Adrenal gland (tissue), 12 donors: ENCODE results near the gene CRELD1. TPM values are rescaled to one million over a fixed set of nuclear protein-coding genes. Genes with fewer than 3 reads are reported as not detected.
A peak's percentile ranks its signal among the peaks of the same experiment; 100 is the strongest.

ENCODE experiments used
- DNase-seq, 7 donors: peaks; one replicate each; pipeline ENCODE4 v3.0.0-alpha.2; 2019 to 2020
- H3K27ac ChIP-seq, 5 donors: fragments of 200-600 bp; sonication (generic) in 4 of 5; 1 replicate in 3 of 5; 2 replicates in 2 of 5; pipeline versions ENCODE4 v1.5.1 to v1.8.0; 2016 to 2020; ENCODE audit warnings: mild to moderate bottlenecking in 1 of 5
- H3K27me3 ChIP-seq: fragments of 200-600 bp; 2 replicates; pipeline ENCODE4 v1.8.0; 2021
- H3K36me3 ChIP-seq, 2 donors: fragments of 200-600 bp; replicated peaks in 1 of 2; 1 replicate in 1 of 2; 2 replicates in 1 of 2; pipeline versions ENCODE4 v1.5.1 to v1.8.0; 2018 to 2022
- H3K4me1 ChIP-seq, 2 donors: fragments of 200-600 bp; replicated peaks in 1 of 2; 1 replicate in 1 of 2; 2 replicates in 1 of 2; pipeline versions ENCODE4 v1.5.1 to v1.8.0; 2018 to 2021
- H3K4me3 ChIP-seq, 4 donors: fragments of 200-600 bp; sonication (generic) in 3 of 4; one replicate each; pipeline ENCODE4 v1.5.1; 2016 to 2018
- H3K9me3 ChIP-seq, 3 donors: fragments of 200-600 bp; sonication (generic) in 1 of 3; replicated peaks in 1 of 3; 1 replicate in 2 of 3; 2 replicates in 1 of 3; pipeline versions ENCODE4 v1.5.1 to v1.8.0; 2016 to 2021
- CTCF ChIP-seq, 6 experiments: fragments of 450-650 bp in 4 of 6; fragments of 200-600 bp in 2 of 6; sonication (generic) in 1 of 6; IDR thresholded peaks; 1 replicate in 5 of 6; 2 replicates in 1 of 6; pipeline versions ENCODE4 v1.5.1 to v1.8.0; 2016 to 2021; ENCODE audit warnings: antibody characterized with exemption in 6 of 6, mild to moderate bottlenecking in 2 of 6, moderate library complexity in 1 of 6
- POLR2A ChIP-seq, 2 donors: fragments of 450-650 bp; IDR thresholded peaks; one replicate each; pipeline ENCODE4 v1.6.1; 2017; ENCODE audit warnings: antibody characterized with exemption in 2 of 2, mild to moderate bottlenecking in 2 of 2, moderate library complexity in 1 of 2
- WGBS, 4 donors: extraction: QIAGEN DNeasy Blood & Tissue Kit in 2 of 4; methylation state at CpG; one replicate each; pipeline versions ENCODE4 v1.1.5 to v1.1.7; 2013 to 2017; 5-methylcytosine and 5-hydroxymethylcytosine counted together
- intact Hi-C, 2 donors: fragments of 100-400 bp; cut with DNase I; formaldehyde crosslinking; loops; one replicate each; pipeline versions ENCODE4 v1.14.1 to v1.15.0; 2022 to 2023
- polyA plus RNA-seq, 3 donors: library from polyadenylated mRNA; stranded (reverse); fragments of 200-250 nt in 2 of 3; fragments of 350-450 nt in 1 of 3; fragmentation: Illumina TruSeq in 1 of 3; extraction: RNeasy Lipid Tissue Mini Kit (QIAGEN cat#74804) in 1 of 3; gene quantifications; one replicate each; pipeline ENCODE4 v1.2.3, GENCODE V29; 2013 to 2014
- total RNA-seq, 9 donors: library from RNA; depleted of rRNA in 4 of 9; stranded (reverse); fragments of >200 nt in 4 of 9; fragments of 120-200 nt in 1 of 9; fragmentation: NEBNext Ultra II Directional in 1 of 9; extraction: Animal tissue kit (Norgen Biotek cat#: 25700) in 1 of 9; gene quantifications; one replicate each; pipeline versions ENCODE4 v1.1.0 to v1.2.4, GENCODE V29; 2013 to 2023
- donor health status: healthy with polysubstance abuse.
- donor health status: Bipolar disorder and iron deficiency.
- donor health status: DM: yes; HTN: yes; CAD: no.
- donor health status: DM: no; HTN: no; CAD: no.
- donor health status: DM: no; HTN: no; CAD: no.
- donor health status: DM: yes; HTN: yes; CAD: no.

Gene CRELD1
- total and polyA plus RNA-seq, 12 donors = 28.8 to 137 (median 47.8) TPM

GRCh38 chr3:9908286-9908685 lies 25.3 kb upstream of the CRELD1 start:
- H3K4me3 ChIP-seq = no peak overlapping the region
- intact Hi-C loops = no loop called here
- H3K27me3 ChIP-seq = no peaks in the 10 kb centered on the region
- no peak for DNase-seq
- no peaks in the 10 kb centered on the region for H3K9me3 ChIP-seq
- peaks cover 0 to 12% of the 10 kb centered on the region in 2 donors for H3K4me1 ChIP-seq
- TF ChIP-seq CTCF (IDR thresholded peaks at IDR 0.05) (no peak), POLR2A (IDR thresholded peaks at IDR 0.05) (no peak)
- no peak overlapping the region for H3K27ac ChIP-seq
- WGBS, 4 donors = 79 to 100% (median 97%) methylated on average over 2 to 3 of the region's 3 CpGs
- no peaks in the 10 kb centered on the region for H3K36me3 ChIP-seq

GRCh38 chr3:9909221-9910013 lies 24.2 kb upstream of the CRELD1 start:
- Histone ChIP-seq H3K27me3 (no peaks in the 10 kb centered on the region), H3K4me3 (no peak overlapping the region), H3K27ac (no peak overlapping the region), H3K36me3 (no peaks in the 10 kb centered on the region), H3K9me3 (no peaks in the 10 kb centered on the region), H3K4me1 (peaks cover under 1 to 23% of the 10 kb centered on the region in 2 donors)
- no peak for TF ChIP-seq CTCF (IDR thresholded peaks at IDR 0.05)
- TF ChIP-seq POLR2A (IDR thresholded peaks at IDR 0.05) = no peak
- intact Hi-C loops = no loop called here
- DNase-seq = no peak
- 87 to 97% (median 92%) methylated on average over 7 of the region's 7 CpGs for WGBS, 4 donors

- Histone ChIP-seq H3K27ac (peak overlapping the region in 1 of 5 donors; percentile 65), H3K4me3 (no peak overlapping the region), H3K36me3 (no peaks in the 10 kb centered on the region), H3K9me3 (no peaks in the 10 kb centered on the region), H3K4me1 (peaks cover 20 to 42% of the 10 kb centered on the region in 2 donors), H3K27me3 (no peaks in the 10 kb centered on the region)
- no peak for DNase-seq
- no peak for TF ChIP-seq POLR2A (IDR thresholded peaks at IDR 0.05)
- no peak for TF ChIP-seq CTCF (IDR thresholded peaks at IDR 0.05)
- intact Hi-C loops = no loop called here
- WGBS, 4 donors = 83 to 96% (median 90%) methylated on average over 8 of the region's 8 CpGs
Measured at GRCh38 chr3:9911863-9912262, 21.8 kb upstream of the CRELD1 start.

- DNase-seq = peak in 2 of 7 donors; percentile 32 to 61
- no peaks in the 10 kb centered on the region for H3K9me3 ChIP-seq
- TF ChIP-seq CTCF (IDR thresholded peaks at IDR 0.05) (peak in 1 of 6 experiments; percentile 3), POLR2A (IDR thresholded peaks at IDR 0.05) (peak in 1 of 2 donors; percentile 27)
- WGBS, 4 donors = 44 to 65% (median 54%) methylated on average over 6 to 7 of the region's 7 CpGs
- intact Hi-C loops = no loop called here
- H3K4me1 ChIP-seq = peaks cover 23 to 47% of the 10 kb centered on the region in 2 donors
- no peaks in the 10 kb centered on the region for H3K27me3 ChIP-seq
- no peaks in the 10 kb centered on the region for H3K36me3 ChIP-seq
- H3K4me3 ChIP-seq = no peak overlapping the region
- peak overlapping the region in 3 of 5 donors; percentile 27 to 65 (median 29) for H3K27ac ChIP-seq
Measured at GRCh38 chr3:9912294-9912935, 21.2 kb upstream of the CRELD1 start.
